ENCODE results near the gene E2F2. TPM values are rescaled to one million over a fixed set of nuclear protein-coding genes. Genes with fewer than 3 reads are reported as not detected.

E2F2 gene
- polyA plus RNA-seq, 1 of the 3 experiments (the other 2 are of a cell fraction) = 0.43 TPM

- TF ChIP-seq PBX3 (IDR thresholded peaks at IDR 0.05) (no peak), SMC3 (IDR thresholded peaks at IDR 0.05; ENCODE audit: low read depth, low read length) (no peak)
Measured at GRCh38 chr1:23515905-23516304, 15.1 kb downstream of the E2F2 start (continued).

DNA sequence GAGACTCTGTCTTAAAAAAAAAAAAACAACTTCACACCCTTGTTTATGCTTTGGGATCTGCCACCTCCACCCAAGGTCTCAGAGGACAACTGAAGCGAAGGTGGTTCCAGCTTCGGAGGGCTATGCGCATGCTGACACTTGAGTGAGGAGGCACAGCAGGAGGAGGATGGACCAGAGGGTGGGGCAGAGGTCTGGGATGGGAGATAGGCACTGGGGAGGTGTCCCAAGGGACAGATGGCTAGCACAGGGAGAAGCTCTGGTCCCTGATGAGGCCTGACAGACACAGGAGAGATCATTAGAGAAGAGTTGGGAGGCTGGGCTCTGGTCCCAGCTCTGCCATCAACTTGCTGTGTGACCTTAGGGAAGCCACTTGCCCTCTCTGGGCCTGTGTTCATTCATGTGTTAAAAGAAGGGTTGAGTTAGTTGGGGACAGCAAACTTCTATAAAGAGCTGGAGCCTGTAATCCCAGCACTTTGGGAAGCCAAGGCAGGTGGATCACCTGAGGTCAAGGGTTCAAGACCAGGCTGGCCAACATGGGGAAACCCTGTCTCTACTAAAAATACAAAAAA is 16.8 kb downstream of the E2F2 start:
- H4K20me1 ChIP-seq (ENCODE audit: insufficient read depth) = no peaks in the 10 kb centered on the region
- ChIA-PET CTCF (interaction anchor here (1.0 to 29.7 kb wide), 6 partner anchors 10 to 121 kb away, joined by 3 to 503 read pairs (median 4); no protein-coding TSS in a partner anchor), POLR2A (no interaction called here)
- DNase-seq = no peak
- no peak overlapping the region for H2AFZ ChIP-seq (ENCODE audit: low read depth)
- no peaks in the 10 kb centered on the region for H3K4me1 ChIP-seq (ENCODE audit: control insufficient read depth in 1 of 2, insufficient read depth in 2 of 2, low read depth in 1 of 2, low read length in 1 of 2)
- no peaks in the 10 kb centered on the region for H3K79me2 ChIP-seq (ENCODE audit: insufficient read depth)
- TF ChIP-seq GATA2 (CRISPR knock-in tag; IDR thresholded peaks at IDR 0.05) (no peak), JUND (IDR thresholded peaks at IDR 0.05) (no peak), PBX3 (IDR thresholded peaks at IDR 0.05) (no peak), MXI1 (IDR thresholded peaks at IDR 0.05; ENCODE audit: low read depth, low read length) (no peak), RCOR1 (IDR thresholded peaks at IDR 0.05; ENCODE audit: low read length) (no peak), POLR2AphosphoS5 (IDR thresholded peaks at IDR 0.05; ENCODE audit: low read depth, low read length) (no peak), SIN3A (IDR thresholded peaks at IDR 0.05; ENCODE audit: borderline replicate concordance, low read depth, low read length) (no peak)
- H3K4me3 ChIP-seq (ENCODE audit: low read depth in 2 of 2, low read length in 1 of 2) = no peak overlapping the region
- WGBS (ENCODE audit: low lambda C conversion rate) = 97% methylated on average over 3 of the region's 3 CpGs
- H3F3A ChIP-seq (replicated peaks; ENCODE audit: insufficient read depth) = no peaks in the 10 kb centered on the region
- H3K9me2 ChIP-seq = no peaks in the 10 kb centered on the region
- peaks cover 0 to 3% of the 10 kb centered on the region in 2 experiments for H3K36me3 ChIP-seq (replicated peaks in 1 of 2; ENCODE audit: control insufficient read depth in 1 of 2, insufficient read depth in 2 of 2, low read length in 1 of 2)
- H3K9ac ChIP-seq = no peak overlapping the region
- no peak overlapping the region for H3K27ac ChIP-seq (ENCODE audit: low read depth in 2 of 2, low read length in 1 of 2)
- H3K9me3 ChIP-seq = no peaks in the 10 kb centered on the region
- H3K27me3 ChIP-seq (ENCODE audit: insufficient read depth) = no peaks in the 10 kb centered on the region
- no peak overlapping the region for H3K4me2 ChIP-seq

- no peak overlapping the region for H3K4me3 ChIP-seq (ENCODE audit: low read depth in 2 of 2, low read length in 1 of 2)
- H3K9me3 ChIP-seq = no peaks in the 10 kb centered on the region
- no peak overlapping the region for H3K27ac ChIP-seq (ENCODE audit: low read depth in 2 of 2, low read length in 1 of 2)
- no peaks in the 10 kb centered on the region for H3K36me3 ChIP-seq (replicated peaks in 1 of 2; ENCODE audit: control insufficient read depth in 1 of 2, insufficient read depth in 2 of 2, low read length in 1 of 2)
- H3K9me2 ChIP-seq = no peaks in the 10 kb centered on the region
- no peak for DNase-seq
- ChIA-PET POLR2A (no interaction called here), CTCF (interaction anchor here (0.6 kb wide), 1 partner anchor 32 kb away, joined by 3 read pairs; no protein-coding TSS in a partner anchor)
- no peaks in the 10 kb centered on the region for H3K27me3 ChIP-seq (ENCODE audit: insufficient read depth)
- H3F3A ChIP-seq (replicated peaks; ENCODE audit: insufficient read depth) = no peaks in the 10 kb centered on the region
- no peak overlapping the region for H3K9ac ChIP-seq
- no peaks in the 10 kb centered on the region for H4K20me1 ChIP-seq (ENCODE audit: insufficient read depth)
- H3K4me1 ChIP-seq (ENCODE audit: control insufficient read depth in 1 of 2, insufficient read depth in 2 of 2, low read depth in 1 of 2, low read length in 1 of 2) = no peaks in the 10 kb centered on the region
- WGBS (ENCODE audit: low lambda C conversion rate) = 94% methylated on average over 11 of the region's 15 CpGs
- no peak overlapping the region for H2AFZ ChIP-seq (ENCODE audit: low read depth)
- no peak overlapping the region for H3K4me2 ChIP-seq
- no peak for TF ChIP-seq TCF12 (IDR thresholded peaks at IDR 0.05)
- TF ChIP-seq, protein P1, sequence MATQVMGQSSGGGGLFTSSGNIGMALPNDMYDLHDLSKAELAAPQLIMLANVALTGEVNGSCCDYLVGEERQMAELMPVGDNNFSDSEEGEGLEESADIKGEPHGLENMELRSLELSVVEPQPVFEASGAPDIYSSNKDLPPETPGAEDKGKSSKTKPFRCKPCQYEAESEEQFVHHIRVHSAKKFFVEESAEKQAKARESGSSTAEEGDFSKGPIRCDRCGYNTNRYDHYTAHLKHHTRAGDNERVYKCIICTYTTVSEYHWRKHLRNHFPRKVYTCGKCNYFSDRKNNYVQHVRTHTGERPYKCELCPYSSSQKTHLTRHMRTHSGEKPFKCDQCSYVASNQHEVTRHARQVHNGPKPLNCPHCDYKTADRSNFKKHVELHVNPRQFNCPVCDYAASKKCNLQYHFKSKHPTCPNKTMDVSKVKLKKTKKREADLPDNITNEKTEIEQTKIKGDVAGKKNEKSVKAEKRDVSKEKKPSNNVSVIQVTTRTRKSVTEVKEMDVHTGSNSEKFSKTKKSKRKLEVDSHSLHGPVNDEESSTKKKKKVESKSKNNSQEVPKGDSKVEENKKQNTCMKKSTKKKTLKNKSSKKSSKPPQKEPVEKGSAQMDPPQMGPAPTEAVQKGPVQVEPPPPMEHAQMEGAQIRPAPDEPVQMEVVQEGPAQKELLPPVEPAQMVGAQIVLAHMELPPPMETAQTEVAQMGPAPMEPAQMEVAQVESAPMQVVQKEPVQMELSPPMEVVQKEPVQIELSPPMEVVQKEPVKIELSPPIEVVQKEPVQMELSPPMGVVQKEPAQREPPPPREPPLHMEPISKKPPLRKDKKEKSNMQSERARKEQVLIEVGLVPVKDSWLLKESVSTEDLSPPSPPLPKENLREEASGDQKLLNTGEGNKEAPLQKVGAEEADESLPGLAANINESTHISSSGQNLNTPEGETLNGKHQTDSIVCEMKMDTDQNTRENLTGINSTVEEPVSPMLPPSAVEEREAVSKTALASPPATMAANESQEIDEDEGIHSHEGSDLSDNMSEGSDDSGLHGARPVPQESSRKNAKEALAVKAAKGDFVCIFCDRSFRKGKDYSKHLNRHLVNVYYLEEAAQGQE (IDR thresholded peaks at IDR 0.05; ENCODE audit: low read depth, low read length) = no peak
- TF ChIP-seq TEAD4 (IDR thresholded peaks at IDR 0.05; ENCODE audit: borderline replicate concordance, insufficient read depth) = no peak
- TF ChIP-seq MAX (IDR thresholded peaks at IDR 0.05; ENCODE audit: low read depth) = no peak
- TF ChIP-seq, protein P2, sequence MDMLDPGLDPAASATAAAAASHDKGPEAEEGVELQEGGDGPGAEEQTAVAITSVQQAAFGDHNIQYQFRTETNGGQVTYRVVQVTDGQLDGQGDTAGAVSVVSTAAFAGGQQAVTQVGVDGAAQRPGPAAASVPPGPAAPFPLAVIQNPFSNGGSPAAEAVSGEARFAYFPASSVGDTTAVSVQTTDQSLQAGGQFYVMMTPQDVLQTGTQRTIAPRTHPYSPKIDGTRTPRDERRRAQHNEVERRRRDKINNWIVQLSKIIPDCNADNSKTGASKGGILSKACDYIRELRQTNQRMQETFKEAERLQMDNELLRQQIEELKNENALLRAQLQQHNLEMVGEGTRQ (IDR thresholded peaks at IDR 0.05; ENCODE audit: borderline replicate concordance, low read depth, low read length) = no peak
- TF ChIP-seq, protein P3, sequence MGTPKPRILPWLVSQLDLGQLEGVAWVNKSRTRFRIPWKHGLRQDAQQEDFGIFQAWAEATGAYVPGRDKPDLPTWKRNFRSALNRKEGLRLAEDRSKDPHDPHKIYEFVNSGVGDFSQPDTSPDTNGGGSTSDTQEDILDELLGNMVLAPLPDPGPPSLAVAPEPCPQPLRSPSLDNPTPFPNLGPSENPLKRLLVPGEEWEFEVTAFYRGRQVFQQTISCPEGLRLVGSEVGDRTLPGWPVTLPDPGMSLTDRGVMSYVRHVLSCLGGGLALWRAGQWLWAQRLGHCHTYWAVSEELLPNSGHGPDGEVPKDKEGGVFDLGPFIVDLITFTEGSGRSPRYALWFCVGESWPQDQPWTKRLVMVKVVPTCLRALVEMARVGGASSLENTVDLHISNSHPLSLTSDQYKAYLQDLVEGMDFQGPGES (IDR thresholded peaks at IDR 0.05; ENCODE audit: low read depth, low read length) = no peak
- TF ChIP-seq ELF1 (IDR thresholded peaks at IDR 0.05) = no peak
- no peak for TF ChIP-seq USF1 (IDR thresholded peaks at IDR 0.05; ENCODE audit: borderline replicate concordance, low read depth)
- H3K79me2 ChIP-seq (ENCODE audit: insufficient read depth) = no peaks in the 10 kb centered on the region
Measured at GRCh38 chr1:23509896-23510295, 21.1 kb downstream of the E2F2 start.

All from SK-N-SH (cell line).